ENCODE results near the gene FOXL2NB.

FOXL2NB gene

DNA sequence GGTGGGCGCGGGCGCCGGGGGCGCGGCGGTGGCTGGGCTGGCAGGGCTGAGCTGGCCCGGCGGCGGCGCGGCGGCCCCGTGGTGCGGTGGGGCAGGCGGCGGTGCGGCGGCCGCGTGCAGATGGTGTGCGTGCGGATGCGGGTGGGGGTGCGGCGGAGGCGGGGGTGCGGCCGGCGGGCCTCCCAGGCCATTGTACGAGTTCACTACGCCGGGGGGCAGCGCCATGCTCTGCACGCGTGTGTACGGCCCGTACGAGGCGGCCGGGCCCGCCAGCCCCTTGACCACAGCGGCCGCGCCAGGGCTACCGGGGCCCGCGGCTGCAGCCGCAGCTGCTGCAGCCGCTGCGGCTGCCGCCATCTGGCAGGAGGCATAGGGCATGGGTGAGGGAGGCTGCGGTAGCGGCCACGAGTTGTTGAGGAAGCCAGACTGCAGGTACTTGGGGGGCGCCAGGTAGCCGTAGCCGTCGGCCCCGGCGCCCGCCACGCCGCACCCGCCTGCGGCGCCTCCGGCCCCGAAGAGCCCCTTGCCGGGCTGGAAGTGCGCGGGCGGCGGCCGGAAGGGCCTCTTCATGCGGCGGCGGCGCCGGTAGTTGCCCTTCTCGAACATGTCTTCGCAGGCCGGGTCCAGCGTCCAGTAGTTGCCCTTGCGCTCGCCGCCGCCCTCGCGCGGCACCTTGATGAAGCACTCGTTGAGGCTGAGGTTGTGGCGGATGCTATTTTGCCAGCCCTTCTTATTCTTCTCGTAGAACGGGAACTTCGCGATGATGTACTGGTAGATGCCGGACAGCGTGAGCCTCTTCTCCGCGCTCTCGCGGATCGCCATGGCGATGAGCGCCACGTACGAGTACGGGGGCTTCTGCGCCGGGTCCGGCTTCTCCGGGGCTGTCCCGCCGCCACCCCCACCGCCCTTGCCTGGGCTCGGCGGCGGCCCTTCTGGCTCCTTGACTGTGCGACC is 1.0 kb upstream of the FOXL2NB start:
- no peak for DNase-seq (ENCODE audit: low read depth)

DNA sequence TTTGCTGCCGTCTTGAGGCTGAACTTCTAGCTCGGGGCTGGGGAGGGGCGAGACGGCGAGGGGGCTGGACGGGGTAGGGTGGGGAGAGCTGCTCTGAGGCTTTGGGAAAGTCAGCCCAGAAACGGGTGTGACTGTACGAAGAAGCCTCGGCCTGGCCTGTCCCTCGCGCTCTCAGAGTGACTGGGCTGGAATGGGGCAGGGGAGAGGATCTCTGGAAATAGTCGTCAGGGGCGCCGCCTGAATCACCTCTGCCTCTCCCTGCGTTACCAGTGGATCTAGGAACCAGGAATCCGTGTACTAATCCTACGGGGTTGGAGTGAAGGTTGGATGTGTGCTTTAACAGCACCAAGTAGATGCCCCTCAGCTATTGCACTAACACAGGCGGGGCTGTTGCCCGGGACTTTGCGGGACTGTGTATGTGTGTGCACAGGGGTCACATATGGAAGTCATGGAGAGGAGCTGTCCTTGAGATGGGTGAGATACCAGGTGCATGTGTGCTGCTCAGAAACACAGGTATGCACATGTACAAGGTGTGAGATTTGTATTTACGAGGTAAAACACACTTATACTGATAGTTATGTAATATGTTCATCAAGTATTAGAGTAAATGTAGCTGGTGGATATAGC is 591 bp downstream of the FOXL2NB start:
- no peak for DNase-seq (ENCODE audit: low read depth)

DNA sequence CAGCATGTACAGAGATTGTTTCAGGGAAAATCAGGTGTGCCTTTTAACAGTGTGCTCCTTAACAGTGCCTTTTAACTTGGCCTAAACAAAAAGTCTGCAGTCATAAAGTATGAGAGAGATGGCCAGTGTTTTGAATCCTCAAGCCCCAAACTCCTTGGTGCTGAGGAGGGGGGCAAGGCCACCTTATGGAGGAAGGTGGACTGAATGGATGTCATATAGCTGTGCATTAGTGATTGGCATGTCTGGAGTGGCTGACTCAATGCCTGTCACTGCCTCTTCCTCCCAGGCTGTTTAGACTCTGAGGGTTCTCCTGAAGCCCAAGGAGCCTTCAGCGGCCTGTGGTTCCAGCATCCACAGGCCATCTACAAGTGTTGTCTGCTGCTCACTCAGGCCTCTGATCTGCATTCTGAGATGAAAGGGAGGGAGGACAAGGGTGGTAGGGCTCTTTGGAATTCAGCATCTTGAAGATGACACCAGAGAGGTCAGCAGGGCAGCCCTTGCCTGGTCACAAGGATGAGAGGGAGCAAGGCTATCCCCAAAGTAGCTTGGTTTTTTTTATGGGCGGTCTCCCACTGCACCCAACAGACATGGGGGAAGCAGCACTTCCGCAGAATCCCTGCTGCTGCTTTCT is 1.5 kb downstream of the FOXL2NB start:
- DNase-seq (ENCODE audit: low read depth), result no peak

- DNase-seq (ENCODE audit: low read depth), result no peak
Measured at GRCh38 chr3:138949002-138949418, 2.0 kb downstream of the FOXL2NB start.

- no peak for DNase-seq (ENCODE audit: low read depth)
Measured at GRCh38 chr3:138949445-138950005, 2.5 kb downstream of the FOXL2NB start.

GRCh38 chr3:138950006-138950644 is 3.1 kb downstream of the FOXL2NB start:
- no peak for DNase-seq (ENCODE audit: low read depth)

DNA sequence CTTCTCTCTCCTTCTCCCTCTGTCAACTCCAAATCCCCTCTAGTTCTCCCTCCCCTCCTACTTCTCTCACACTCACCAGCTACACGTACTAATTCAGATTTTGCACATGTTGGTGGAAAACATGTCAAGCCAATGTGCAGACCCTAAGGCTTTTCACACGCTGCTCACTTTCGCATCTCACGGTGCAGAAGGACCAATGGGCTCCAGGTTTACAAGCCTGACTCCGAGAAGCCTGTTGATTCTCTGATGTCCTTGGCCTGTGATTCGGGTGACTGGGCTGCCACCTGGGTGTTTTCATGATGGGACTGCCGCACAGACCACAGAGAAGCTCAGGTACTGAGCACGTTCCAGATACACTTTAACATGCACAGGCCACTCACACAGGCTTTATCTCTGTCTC is 3.7 kb downstream of the FOXL2NB start:
- no peak for DNase-seq (ENCODE audit: low read depth)

DNA sequence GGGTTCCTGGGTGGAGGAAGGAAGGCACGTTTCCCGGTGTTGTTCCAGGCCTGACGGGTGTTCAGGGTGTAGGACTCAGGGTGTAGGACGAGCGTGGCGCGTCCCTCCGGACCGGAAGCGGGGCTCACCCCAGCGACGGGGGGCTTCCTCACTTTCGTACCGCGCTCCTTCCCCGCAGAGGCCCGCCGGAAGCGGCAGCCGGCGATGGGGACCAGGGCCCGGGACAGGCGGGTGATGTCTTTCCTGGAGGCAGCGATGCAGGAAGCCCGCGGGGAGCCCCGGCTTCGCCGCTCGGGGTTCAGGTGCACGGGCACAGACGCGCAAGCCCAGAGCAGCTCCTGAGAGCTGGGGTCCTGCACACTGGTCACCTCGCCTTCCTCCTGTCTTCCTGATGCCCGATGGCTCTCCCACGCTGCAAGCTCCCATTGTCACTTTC is 13.4 kb downstream of the FOXL2NB start:
- no peak for DNase-seq (ENCODE audit: low read depth)

- no peak for DNase-seq (ENCODE audit: low read depth)
Measured at GRCh38 chr3:138962854-138963560, 16.0 kb downstream of the FOXL2NB start.

- no peak for DNase-seq (ENCODE audit: low read depth)
Measured at GRCh38 chr3:138964264-138964663, 17.2 kb downstream of the FOXL2NB start.

DNA sequence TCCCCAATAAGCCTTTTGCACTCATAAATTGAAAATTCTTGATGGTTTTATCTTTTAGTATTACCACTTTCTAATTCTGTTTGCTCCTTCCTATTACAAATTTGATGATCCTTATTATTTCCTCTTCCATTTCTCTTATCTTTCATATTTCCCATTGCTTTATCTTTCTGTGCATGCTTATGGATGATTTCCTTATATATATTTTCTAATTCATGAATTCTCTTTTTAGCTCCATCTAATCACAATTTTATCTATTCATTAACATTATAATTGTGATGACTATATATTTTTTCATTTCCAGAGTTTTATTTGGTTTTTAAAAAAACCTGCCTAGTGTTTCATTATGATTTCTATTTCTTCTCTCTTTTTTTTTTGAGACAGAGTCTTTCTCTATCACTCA is 17.9 kb downstream of the FOXL2NB start:
- no peak for DNase-seq (ENCODE audit: low read depth)

DNA sequence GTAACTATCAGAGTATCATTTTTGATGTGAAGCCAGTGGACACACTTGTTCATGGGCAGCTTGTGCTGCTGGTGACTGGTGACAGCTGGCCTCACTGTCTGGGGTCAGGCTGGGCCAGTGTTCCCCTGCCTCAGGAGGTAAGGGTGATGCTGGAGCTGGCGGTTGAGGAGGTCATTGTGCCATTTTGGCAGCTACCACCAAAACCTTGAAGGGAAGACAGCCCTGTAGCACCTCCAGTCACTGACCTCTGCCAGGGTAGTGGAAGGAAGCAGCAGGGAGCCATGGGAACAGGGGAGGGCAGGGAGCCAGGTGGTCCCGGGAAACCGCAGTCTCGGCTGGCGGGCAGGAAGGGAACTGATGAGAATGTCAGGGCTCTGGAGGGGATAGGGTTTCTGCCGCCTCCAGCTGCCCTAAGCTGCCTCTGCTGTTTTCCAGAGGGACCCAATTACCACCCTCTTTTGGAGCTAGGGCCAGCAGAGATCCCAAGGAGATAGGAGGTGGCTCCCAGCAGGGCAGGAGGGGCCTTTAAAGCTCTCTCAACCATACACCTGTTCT is 24.8 kb downstream of the FOXL2NB start:
- DNase-seq (ENCODE audit: low read depth), result no peak

DNA sequence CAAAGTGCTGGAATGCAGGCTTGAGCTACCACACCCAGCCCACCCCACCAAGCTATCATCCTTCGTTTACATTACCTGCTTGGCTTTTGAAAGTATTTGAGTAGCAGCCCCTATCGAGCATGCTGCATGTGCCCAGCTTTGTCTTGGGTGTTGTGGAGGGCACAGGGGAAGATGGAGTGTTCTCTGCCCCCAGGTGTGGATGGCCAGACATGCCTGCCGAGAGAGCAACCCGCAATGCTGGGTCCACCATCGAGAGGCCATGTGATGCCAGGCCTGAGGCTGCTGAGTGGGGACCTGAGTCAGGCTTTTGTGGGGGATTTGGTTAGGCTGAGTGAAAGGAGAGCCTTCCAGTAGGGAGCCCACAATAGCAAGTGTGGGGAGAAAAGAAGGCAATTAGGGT is 25.9 kb downstream of the FOXL2NB start:
- no peak for DNase-seq (ENCODE audit: low read depth)

DNA sequence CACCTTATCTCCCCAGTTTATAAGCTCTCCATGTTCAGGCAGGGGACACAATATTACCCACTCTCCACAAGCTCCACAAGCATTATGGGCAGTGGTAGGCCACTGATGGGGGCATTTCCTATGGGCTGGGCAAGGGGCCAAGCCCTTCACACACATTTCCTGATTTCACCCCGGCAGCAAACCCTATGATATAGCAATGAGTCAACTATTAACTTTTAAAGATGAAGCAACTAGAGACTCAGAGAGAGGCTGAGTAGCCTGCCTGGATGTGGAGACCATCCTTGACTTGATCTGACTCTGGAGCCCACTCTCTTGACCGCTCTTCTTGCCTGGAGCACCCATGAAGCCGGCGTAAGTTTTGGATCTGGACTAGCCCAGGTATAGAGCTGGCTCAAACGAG is 27.4 kb downstream of the FOXL2NB start:
- DNase-seq (ENCODE audit: low read depth), result no peak

DNA sequence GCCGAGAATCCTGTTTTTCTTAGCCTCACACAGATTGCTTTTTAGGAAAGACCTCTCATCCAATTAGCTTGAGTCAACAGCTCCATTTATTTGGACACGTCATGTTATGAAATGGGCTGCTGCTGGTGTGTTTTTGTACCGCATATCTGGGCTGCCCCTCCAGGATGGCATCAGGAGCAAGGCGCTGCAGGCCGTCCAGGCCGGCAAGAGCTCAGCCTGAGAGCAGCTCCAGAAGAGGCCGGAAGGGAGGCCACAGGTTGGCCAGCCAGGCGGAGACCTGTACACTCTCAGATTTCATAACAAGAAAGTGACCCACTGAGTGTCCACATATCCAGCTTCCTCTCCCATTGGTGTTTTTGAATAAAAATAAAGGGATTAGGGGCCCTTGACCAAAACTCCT is 28.3 kb downstream of the FOXL2NB start:
- DNase-seq (ENCODE audit: low read depth), result no peak

GRCh38 chr3:138976047-138976446 is 29.0 kb downstream of the FOXL2NB start:
- DNase-seq (ENCODE audit: low read depth), result no peak

DNA sequence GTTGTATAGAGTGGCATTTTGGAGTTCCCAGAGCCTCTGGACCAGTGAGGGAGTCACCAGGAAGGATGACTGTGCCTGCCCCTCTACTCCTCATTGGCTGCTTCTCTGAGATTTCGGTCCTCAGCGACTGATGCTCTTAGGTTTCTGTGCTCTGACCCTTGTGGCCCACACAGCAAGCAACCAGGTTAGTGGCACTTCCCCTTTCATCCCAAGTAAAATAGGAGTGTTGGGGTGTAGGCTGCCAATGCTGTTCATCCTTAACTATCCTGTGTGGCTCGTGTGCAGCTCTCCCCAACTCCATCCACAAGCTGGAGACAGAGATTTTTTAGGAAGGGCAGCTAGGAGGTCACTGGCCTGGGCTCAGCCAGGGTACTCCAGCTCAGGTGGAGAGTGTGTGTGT is 37.8 kb downstream of the FOXL2NB start:
- no peak for DNase-seq (ENCODE audit: low read depth)

- no peak for DNase-seq (ENCODE audit: low read depth)
Measured at GRCh38 chr3:138985932-138986331, 38.9 kb downstream of the FOXL2NB start.

- no peak for DNase-seq (ENCODE audit: low read depth)
Measured at GRCh38 chr3:138987181-138987580, 40.2 kb downstream of the FOXL2NB start.

- no peak for DNase-seq (ENCODE audit: low read depth)
Measured at GRCh38 chr3:138995706-138996105, 48.7 kb downstream of the FOXL2NB start.
